Left lung (tissue), 10 donors: Measurements from ENCODE around the gene CYB5D1. TPM values are rescaled to one million over a fixed set of nuclear protein-coding genes. Genes with fewer than 3 reads are reported as not detected.
A peak's percentile ranks its signal among the peaks of the same experiment; 100 is the strongest.

ENCODE experiments used
- ATAC-seq: fragments of 200-7000 bp; cut with Tn5 transposase; one replicate; pipeline ENCODE4 v1.9.1; 2020; ENCODE audit warnings: moderate library complexity
- DNase-seq, 4 donors: peaks; one replicate each; pipeline ENCODE4 v3.0.0-alpha.2; 2013 to 2020
- H3K27ac ChIP-seq, 2 donors: fragments of 200-600 bp; sonication (generic) in 1 of 2; one replicate each; pipeline versions ENCODE4 v1.5.0 to v1.8.0; 2020 to 2021
- H3K27me3 ChIP-seq, 2 donors: fragments of 200-600 bp; sonication (generic) in 1 of 2; one replicate each; pipeline versions ENCODE4 v1.5.0 to v1.8.0; 2020 to 2021
- H3K36me3 ChIP-seq, 2 donors: fragments of 200-600 bp; sonication (generic) in 1 of 2; one replicate each; pipeline versions ENCODE4 v1.5.0 to v1.8.0; 2020 to 2021
- H3K4me1 ChIP-seq, 2 donors: fragments of 200-600 bp; one replicate each; pipeline ENCODE4 v1.8.0; 2021
- H3K4me3 ChIP-seq, 2 donors: fragments of 200-600 bp; sonication (generic) in 1 of 2; one replicate each; pipeline versions ENCODE4 v1.5.0 to v1.8.0; 2020 to 2021; ENCODE audit warnings: mild to moderate bottlenecking in 1 of 2
- H3K9me3 ChIP-seq, 2 donors: fragments of 200-600 bp; sonication (generic) in 1 of 2; one replicate each; pipeline versions ENCODE4 v1.5.0 to v1.8.0; 2020 to 2021
- CTCF ChIP-seq, 2 donors: fragments of 200-600 bp; sonication (generic) in 1 of 2; IDR thresholded peaks; one replicate each; pipeline versions ENCODE4 v1.5.0 to v1.8.0; 2021; ENCODE audit warnings: antibody characterized with exemption in 2 of 2
- intact Hi-C, 2 donors: fragments of 100-400 bp; cut with DNase I; formaldehyde crosslinking; loops; one replicate each; pipeline versions ENCODE4 v1.11.2 to v1.14.2; 2022
- polyA plus RNA-seq, 6 donors: library from polyadenylated mRNA; unstranded; fragments of 120-200 nt; gene quantifications; one replicate each; pipeline ENCODE4 v1.2.1, GENCODE V29; 2013; ENCODE audit not compliant: insufficient read length in 6 of 6
- total RNA-seq, 2 donors: library from RNA; stranded (reverse); fragmentation: NEBNext Ultra II Directional; extraction: Animal tissue kit (Norgen Biotek cat#: 25700); gene quantifications; one replicate each; pipeline ENCODE4 v1.2.1, GENCODE V29; 2021
- donor health status: DM: no; HTN: yes; CAD: no.
- donor health status: DM: no; HTN: no; CAD: no.

Gene CYB5D1
- total and polyA plus RNA-seq, 8 donors = 9.8 to 25.8 (median 19.2) TPM

GRCh38 chr17:7864995-7865650 lies 7.3 kb downstream of the CYB5D1 start:
- intact Hi-C loops = loop anchor here in 1 of 2 donors (5.0 kb wide), 1 partner anchor 122 kb away; no protein-coding TSS in a partner anchor
- H3K36me3 ChIP-seq = peaks cover 0 to 10% of the 10 kb centered on the region in 2 donors
- TF ChIP-seq CTCF (IDR thresholded peaks at IDR 0.05) = no peak
- peaks cover 0 to 36% of the 10 kb centered on the region in 2 donors for H3K4me1 ChIP-seq
- no peaks in the 10 kb centered on the region for H3K27me3 ChIP-seq
- no peaks in the 10 kb centered on the region for H3K9me3 ChIP-seq
- H3K27ac ChIP-seq = no peak overlapping the region
- DNase-seq (no peak), ATAC-seq (no peak)
- H3K4me3 ChIP-seq = no peak overlapping the region

GRCh38 chr17:7867881-7868329 lies 10.1 kb downstream of the CYB5D1 start:
- no peak for DNase-seq
- Histone ChIP-seq H3K9me3 (no peaks in the 10 kb centered on the region), H3K4me3 (no peak overlapping the region), H3K36me3 (no peaks in the 10 kb centered on the region), H3K27me3 (no peaks in the 10 kb centered on the region), H3K4me1 (peaks cover 0 to 50% of the 10 kb centered on the region in 2 donors), H3K27ac (peak overlapping the region in 1 of 2 donors; percentile 71)
- intact Hi-C loops = no loop called here
- TF ChIP-seq CTCF (IDR thresholded peaks at IDR 0.05) = no peak
- no peak for ATAC-seq

- DNase-seq (no peak), ATAC-seq (peak; percentile 71)
- Histone ChIP-seq H3K27me3 (no peaks in the 10 kb centered on the region), H3K9me3 (no peaks in the 10 kb centered on the region), H3K27ac (no peak overlapping the region), H3K4me1 (peaks cover 0 to 54% of the 10 kb centered on the region in 2 donors), H3K4me3 (no peak overlapping the region), H3K36me3 (peaks cover 0 to 3% of the 10 kb centered on the region in 2 donors)
- no peak for TF ChIP-seq CTCF (IDR thresholded peaks at IDR 0.05)
- intact Hi-C loops = no loop called here
These were observed 15.2 kb downstream of the CYB5D1 start for GRCh38 chr17:7873051-7873450.

GRCh38 chr17:7875804-7876370 lies 18.1 kb downstream of the CYB5D1 start:
- peaks cover 0 to 3% of the 10 kb centered on the region in 2 donors for H3K36me3 ChIP-seq
- no peak for DNase-seq
- no peak for TF ChIP-seq CTCF (IDR thresholded peaks at IDR 0.05)
- H3K27ac ChIP-seq = no peak overlapping the region
- peaks cover 0 to 39% of the 10 kb centered on the region in 2 donors for H3K4me1 ChIP-seq
- no peaks in the 10 kb centered on the region for H3K9me3 ChIP-seq
- H3K4me3 ChIP-seq = no peak overlapping the region
- ATAC-seq = no peak
- intact Hi-C loops = no loop called here
- no peaks in the 10 kb centered on the region for H3K27me3 ChIP-seq

- no peak for TF ChIP-seq CTCF (IDR thresholded peaks at IDR 0.05)
- DNase-seq = no peak
- Histone ChIP-seq H3K27ac (no peak overlapping the region), H3K4me1 (peaks cover 0 to 51% of the 10 kb centered on the region in 2 donors), H3K4me3 (no peak overlapping the region), H3K9me3 (no peaks in the 10 kb centered on the region), H3K27me3 (no peaks in the 10 kb centered on the region), H3K36me3 (peaks cover 0 to 3% of the 10 kb centered on the region in 2 donors)
- intact Hi-C loops = no loop called here
- no peak for ATAC-seq
These were observed 20.4 kb downstream of the CYB5D1 start for GRCh38 chr17:7878234-7878633.
